Stimulated activated CD8-positive, alpha-beta memory T cell treated with anti-CD3 and anti-CD28 coated beads, Interleukin-7, amount 100 ng/mL, for 24 hours (primary cell): Measurements from ENCODE around the gene COMTD1.

Experiments
- DNase-seq: peaks from one replicate; pipeline ENCODE4 v3.0.0-alpha.2; 2020; ENCODE audit warnings: low read depth

Gene COMTD1

DNA sequence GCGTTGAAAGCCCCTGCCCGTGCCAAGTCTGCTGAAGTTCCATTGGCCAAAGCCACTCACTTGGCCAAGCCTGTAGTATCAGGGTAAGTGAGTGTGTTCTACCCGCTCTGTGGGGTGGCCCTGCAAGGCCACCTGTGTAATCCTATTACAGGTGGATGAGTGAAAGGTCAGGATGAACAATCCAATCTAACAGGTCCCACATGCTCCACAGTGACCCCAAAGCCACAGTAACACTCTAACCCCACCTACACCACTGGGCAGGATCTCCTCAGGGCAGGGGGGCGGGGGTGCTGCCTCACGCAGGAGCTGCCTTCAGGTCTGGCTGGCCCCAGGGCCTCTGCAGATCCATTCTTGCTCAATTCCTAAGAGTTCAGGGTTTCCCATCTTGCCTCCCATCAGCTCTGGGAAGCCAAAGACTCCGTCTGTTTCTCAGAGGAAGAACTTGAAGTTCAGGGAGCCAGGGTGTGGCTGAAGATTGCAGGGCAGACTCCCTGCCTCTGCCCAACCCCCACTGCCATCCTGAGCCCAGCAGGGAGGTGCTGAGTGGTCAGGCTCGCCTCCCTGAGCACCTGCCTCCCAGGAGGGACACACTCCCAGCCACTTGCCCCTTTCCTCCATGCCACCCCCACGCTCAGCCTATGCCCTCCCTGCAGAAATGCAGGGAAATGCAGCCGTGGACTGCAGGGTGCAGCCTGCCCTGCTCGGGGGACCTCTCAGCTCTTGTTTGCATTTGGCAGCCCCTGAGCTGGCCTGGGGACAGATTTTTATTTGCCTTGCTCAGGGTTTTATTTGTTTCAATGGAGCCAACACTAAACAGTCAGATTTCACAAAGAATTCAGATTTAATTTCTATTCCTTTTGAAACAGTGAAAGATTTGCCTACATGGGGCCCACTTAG is 9.8 kb upstream of the COMTD1 start:
- no peak for DNase-seq

DNA sequence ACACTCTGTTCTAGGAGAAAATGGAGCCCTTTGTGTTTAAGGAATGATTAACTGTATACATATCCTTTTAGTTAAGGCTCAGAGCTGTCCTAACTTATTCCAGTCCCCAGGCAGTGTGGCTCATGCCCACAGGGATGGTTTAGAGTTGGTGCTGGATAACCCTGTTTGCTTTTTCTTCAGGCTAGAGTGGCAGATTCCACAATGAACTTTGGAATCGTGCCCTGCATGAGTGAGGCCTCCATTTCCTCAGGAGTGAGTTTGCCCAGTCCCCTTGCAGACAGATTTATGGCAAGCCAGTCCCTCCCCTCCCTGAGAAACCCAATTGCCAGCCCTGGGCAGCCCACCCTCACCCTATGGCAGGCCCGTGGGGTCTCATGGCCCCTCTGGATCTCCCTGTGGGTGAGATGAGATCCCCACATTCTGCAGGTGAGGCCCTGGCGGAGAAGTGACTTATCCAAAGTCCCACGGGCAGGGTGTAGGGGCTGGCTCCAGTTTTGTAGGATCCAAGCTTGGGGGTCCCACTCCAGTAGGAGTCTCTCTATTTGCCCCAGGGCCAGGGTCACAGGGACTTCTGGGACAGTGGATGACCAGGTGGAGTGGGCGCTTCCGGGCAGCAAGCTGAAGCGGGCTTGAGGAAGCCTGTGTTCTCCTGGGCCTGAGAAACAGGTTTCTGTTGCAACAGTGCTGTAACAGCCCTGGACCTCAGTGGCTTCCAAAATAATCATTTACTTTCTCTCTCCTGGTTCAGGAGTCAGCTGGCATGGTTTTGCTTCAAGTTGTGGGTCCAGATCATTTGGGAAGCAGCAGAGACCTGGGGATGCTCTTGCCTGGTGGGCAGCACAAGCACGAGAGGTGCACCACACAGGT is 9.0 kb upstream of the COMTD1 start:
- DNase-seq, result no peak

DNA sequence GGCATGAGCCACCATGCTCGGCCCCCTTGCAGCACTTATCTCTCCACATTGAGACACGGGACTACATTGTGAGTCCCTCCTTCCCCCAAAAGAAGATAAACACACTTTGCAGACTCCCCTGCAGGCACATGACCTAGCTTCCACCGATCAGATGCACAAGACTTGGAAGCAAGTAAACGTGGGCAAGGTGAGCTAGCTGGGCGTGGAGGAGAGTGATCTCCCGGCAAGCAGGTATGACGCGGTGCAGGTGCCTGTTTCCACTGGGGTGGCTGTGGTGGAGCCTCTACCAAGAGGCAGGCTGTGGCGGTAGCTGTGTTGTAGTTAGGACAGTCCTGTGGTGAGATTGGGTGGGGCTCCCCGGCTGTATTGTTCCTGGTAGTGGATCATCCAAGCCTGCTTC is 7.7 kb upstream of the COMTD1 start:
- DNase-seq, result no peak

DNA sequence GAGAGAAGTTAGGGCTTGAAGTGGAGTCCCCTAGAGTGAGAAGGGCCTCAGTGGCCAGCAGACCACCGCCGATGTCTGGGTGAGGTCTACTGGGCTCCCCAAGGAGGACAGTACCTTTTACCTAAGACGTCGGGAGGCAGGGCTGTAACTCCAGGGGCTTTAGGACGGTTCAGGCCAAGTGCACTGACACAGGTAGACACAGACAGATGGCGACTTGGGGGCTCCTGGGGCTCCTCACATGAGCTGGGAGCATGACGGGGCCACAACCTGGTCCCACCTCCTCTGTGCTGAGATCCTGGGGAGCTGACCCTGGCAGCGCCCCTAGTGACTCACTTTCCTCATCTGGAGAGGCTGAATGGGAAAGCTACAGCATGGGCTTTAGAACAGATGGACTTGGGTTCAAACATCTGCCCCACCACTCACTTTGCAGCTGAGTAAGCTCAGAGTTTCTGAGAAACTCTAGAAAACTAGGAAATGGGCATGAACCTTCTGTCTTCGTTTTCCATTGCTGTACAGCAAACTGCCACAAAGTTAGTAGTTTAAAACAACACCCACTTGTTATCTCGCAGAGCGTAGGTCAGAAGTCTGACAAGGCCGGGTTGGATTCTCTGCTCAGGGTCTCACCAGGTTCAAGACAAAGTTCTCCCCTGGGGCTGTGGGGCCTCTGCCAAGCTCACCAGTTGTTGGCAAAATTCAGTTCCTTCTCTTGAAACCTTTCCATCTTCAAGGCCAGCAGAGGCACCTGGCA is 4.7 kb upstream of the COMTD1 start:
- DNase-seq, result no peak

DNA sequence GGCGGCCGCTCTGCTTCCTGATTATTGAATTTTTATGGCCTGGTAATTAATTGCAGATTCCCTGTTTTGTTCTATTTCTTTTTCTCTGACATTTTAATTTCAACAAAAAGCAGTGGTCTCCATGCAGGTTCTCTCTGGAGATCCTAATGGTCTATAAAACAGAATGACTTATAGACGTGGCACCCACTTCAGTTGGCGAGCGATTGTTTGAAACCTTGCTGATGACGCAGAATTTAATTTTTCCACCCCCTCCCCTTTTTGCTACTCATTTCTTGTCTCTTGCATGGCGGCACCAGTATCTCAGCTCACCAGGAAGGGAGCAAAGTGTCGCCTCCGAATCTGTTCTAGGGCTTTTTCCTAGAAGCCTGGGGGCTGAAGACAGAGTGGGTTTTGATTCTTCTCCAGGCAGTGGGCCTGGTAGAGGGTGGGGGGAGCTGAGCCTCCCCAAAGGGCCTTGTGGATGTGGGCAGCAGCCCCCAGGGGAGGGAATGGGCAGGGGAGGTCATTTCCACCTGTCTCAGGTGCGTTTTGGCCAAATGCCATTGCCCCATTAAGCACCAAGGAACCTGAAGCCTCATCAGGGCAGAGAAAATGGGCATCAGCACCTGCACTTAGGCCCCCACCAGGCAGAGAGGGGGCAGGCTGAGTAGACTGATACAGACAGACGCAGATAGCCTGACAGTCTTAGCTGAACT is 3.5 kb upstream of the COMTD1 start:
- no peak for DNase-seq

DNA sequence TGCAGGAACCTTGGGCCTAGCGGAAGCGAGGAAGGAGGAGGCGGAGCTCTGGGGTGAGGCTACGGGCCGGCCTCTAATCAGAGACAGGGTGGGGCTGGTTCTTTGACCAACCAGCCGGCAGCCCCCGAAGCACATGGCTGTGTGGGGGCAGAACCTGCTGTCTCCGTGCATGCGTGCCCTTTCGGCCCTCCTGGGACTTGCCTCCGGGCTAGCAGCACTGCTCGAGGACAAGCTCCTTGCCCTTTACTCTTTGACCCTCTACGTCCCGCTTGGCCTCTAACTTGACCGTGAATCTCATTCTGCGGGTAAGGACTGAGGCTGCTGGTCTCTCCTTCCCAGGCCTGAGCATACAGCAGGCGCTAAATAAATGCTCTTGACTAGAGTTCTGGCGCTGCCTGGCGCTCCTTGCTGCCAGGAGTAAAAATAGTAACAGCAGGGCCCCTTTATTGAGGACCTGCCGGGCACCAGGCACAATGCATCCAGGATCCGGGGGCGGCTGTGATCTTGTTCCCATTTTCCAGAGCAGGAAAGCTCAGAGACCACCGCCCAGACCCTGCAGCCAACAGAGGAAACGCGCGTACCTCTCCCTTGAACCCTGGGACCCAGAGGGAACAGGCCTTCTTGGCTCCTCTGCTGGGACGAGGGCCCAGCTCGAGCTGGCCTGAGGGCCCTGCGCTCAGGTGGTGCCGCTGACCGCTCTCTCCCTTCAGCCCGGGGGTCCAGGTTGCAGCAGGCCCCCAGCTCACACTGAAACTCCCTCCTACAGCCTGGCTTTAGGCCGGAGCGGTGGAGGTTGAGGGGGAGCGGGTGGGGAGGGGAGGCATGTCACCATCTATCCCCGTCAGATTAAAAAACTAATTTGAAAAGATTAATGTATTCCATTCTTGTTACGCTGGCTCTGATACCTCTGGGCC is 2.7 kb upstream of the COMTD1 start:
- DNase-seq, result no peak

DNA sequence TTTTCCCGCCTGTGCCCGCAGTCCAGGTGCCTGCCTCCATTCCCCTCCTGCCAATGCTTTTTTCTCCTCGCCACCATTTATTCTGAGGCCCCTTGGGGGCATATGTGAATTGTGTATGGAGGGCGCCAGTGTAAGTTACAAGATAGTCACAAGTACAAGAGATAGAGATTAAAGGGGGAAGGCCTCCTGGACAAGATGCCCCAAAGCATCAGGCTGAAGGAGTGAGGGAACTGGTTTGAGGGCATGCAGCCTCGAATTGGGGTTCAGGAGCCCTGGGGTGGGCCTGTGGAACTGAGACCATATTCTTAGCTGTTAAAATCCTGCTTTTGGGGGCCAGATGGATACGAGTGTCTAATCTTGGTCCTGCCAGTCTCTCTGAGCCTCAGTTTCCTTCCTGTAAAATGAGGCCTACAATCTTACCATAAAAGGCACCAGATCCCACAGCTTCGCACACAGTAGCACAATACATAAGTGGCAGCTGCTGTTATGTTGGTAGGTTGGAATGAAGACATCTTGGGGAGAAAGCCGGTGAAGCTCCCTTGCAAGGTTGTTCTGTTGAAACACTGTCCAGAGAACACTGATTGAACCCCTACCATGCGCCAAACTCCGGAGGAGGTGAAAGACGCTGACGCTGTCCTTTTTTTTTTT is 545 bp upstream of the COMTD1 start:
- DNase-seq, result no peak

DNA sequence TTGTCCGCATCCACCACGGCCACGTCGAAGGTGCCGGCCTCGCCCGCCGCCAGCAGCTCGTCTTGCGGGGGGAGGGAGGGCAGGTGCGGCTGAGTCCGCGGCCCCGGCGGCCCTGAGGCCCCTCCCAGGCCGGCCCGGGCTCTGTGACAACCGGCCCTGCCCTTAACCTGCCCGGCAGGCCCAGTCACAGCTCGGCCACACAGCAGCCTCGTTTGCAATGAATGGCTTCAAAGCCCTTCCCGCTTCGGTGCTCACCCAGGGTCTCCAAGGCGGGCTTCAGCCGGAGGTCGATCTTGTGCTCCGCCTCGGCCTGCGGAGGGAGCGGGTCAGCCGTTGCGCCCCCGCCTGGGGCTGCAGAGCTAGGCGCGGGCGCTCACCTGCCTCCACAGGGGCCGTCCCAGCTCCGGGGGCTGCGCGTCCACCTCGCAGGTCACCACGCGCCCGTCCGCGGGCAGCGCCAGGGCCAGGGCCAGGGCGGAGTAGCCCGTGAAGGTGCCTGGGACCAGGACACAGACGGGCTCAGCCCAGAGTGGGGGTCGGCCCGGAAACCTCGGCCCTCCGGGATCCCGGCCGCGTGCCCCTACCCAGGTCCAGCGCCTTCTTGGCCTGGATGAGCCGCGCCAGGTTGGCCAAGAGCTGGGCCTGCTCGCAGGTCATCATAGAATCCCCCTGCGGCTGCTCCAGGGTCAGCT is 928 bp downstream of the COMTD1 start:
- no peak for DNase-seq

DNA sequence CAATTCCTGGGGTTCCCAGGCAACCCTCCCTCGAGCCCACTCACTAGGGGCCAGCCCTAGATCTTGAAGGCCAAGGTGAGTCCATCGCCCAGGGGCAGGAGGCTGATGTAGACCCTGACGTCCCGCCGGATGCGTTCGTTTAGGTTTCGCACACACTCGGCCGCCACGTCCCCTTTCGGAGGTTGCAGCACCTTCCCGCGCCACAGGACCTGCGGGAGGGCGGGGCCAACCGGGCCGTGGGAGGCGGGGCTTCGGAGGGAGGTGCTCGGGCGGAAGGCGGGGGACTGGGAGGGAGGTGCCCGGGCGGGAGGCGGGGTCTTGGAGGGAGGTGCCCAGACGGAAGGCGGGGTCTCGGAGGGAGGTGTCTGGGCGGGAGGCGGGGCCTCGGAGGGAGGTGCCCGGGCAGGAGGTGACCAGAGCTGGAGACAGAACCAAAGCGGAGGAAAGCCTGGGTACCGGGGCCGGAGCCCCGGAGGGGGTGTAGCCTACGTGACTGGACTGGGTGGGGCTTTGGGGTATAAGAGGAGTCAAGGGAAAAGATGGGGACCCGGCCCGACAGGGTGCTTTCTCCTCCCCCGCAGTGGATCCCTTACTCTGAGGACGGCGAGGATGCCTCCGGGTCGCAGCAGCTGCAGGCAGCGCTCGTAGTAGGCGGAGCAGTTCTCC is 1.6 kb downstream of the COMTD1 start:
- DNase-seq, result peak; percentile 93

DNA sequence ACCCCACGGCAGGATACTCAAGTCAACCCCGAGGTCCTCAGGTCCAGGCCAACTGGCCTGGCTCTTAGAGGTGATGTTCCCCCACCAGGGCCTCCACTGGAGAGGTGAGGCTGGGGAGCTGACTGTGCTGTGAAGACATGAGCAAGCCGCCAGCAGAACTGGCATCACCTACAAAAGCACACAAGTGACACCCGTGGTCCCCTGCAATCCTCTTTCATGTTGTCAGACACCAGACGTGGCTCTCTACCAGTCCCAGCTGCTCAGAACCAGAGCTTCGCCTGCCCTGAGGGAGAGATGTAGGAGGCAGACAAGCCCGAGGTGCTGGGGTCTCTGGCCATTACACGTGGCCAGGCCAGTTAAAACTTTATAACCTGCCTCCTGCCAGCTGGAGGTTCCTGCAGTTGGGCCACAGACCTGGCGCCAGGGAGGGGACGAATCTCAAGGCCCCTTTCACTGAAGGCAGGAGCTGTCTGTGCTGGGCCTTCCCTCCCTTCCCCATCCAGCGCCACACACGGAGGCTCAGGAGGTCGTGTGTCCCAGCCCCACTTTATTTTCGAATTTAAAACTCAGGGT is 2.2 kb downstream of the COMTD1 start:
- no peak for DNase-seq

DNA sequence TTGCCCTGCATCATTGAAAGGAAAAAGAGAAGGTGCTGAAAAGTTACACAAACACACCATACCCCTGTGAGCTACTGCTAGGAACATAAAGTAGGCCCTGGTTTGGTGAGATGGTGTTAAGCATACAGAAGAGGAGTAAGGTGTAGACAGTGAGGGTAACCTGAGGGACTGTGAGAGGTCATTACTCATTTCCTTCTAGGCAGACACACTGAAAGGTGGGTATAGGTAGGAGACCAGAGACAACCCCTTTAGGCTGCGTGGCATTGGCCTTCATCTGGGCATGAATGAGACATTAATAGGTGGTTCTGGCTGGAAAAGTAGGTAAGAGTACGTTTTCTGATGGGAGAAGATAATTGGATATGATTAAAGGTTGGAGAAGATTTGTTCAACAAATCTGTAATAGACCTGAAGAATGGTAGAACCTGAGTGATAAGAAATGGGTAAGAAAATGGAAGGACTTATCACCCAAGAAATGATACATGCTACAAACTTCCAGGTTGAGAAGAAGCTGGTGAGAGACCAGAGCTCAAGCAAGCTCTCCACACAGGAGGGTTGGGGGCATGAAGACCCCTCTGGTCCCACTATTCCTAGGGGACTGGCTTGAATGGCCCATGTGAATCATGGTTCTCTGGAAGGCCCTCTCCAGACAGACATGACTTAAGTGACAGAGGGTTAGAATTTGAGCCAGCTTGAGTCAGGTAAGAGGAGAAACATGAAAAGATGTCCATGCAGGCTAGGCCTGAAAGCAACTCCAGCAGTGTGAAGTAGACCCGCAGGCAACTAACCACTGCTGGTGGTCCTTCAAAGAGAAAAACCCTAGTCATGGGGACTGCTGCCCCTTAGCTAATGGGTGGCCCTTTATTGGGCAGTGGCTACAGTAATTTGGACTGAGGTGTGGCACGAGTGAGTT is 3.8 kb downstream of the COMTD1 start:
- DNase-seq, result no peak

DNA sequence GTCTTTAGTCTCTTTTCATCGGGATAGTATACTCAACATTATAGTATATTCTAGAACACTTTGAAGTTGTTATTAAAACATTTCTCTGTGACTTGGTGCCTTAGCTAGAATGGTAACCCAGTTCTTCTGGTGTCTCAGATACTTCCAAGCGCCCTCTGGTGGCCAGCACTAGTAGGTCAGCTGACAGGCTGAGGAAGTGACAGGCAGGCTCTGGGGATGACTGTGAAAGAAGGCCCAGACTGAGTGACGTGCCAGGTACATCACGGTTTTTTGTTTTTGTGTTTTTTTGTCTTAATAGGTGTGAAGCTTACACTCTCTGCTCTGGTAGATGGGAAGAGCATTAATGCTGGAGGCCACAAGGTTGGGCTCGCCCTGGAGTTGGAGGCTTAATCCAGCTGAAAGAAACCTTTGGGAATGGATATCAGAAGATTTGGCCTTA is 5.1 kb downstream of the COMTD1 start:
- peak; percentile 94 for DNase-seq

DNA sequence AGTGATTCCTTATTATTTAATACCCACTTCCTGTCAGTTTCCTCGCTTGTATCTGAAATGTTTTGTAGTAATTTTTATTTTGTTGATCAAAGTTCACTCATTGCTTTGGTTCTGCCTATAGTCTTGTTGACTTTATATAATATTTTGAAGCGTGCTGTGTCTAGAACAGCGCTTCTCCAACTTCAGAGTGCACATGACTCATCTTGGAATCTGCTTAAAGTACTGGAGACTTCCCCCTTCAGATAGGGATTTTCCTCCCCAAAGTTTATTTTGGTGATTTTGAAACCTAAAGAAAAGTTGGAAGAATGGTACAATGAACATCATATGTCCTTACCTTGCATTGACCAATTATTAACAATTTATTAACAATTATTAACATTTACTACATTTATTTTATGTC is 5.8 kb downstream of the COMTD1 start:
- DNase-seq, result no peak

DNA sequence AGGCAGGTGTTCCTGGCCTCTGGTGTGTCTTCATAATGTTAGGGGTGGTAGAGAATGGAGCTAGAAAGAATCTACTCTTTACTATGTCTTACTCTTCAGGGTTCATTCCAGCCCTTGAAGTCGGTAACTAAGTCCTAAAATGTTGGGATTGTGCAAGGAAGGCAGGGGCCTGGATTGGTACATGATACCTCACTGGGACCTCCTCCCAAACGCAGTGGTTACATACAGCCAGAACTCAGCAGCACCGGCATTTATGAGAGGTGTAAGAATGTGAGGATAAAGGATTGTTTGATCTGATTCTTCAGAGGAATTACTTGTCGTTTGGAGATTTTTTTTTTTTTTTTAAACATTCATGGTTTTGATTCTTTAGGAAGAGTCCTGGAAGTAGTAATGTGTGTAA is 6.9 kb downstream of the COMTD1 start:
- no peak for DNase-seq

DNA sequence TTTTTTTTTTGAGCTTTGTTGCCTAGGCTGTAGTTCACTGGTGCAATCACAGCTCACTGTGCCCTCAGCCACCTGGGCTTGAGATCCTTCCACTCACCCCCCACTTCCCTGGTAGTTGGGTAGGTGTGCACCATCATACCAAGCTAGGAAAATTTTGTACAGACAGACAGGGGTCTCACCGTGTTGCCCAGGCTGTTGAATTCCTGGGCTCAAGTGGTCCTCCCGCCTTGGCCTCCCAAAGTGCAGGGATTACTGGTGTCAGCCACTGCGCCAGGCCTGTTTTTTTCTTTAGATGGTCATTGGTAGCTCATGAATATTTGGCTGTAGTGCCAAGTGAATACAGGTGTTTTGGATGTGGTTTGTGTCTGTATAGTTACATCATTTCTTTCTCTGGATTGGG is 7.5 kb downstream of the COMTD1 start:
- no peak for DNase-seq

DNA sequence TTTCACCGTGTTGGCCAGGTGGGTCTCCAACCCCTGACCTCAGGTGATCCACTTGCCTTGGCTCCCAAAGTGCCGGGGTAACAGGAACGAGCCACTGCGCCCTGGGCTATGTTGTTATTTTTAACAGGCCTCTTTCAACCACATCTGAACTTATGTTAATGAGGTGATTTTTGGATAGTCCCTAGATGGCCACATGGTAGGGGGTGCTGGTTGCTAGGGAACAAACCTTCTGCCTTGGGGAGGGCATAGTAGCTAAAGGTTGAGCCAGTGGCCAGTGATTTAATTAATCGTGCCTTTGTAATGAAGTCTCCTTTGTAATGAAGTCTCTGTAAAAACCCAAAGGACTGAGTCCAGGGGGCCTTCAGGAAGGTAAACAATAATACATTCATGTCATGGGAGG is 9.1 kb downstream of the COMTD1 start:
- no peak for DNase-seq

DNA sequence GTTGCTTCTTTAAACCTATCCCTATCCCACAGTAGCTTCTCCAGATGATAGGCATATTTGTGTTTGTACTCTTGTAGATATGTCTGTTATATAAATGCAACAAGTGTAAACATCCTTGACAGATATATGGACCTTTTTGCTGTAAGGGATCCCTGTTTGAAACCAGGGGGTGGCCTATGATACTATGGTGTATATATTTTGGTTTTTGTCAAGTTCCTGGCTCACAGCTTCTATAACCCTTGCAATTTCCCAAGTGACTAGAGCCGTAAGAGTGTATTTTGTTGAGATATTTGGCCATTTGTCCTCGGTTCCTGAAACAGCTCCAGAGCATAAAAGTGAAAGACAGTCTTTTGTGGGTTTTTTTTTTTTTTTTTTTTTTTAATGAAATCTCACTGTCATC is 9.7 kb downstream of the COMTD1 start:
- DNase-seq, result no peak

DNA sequence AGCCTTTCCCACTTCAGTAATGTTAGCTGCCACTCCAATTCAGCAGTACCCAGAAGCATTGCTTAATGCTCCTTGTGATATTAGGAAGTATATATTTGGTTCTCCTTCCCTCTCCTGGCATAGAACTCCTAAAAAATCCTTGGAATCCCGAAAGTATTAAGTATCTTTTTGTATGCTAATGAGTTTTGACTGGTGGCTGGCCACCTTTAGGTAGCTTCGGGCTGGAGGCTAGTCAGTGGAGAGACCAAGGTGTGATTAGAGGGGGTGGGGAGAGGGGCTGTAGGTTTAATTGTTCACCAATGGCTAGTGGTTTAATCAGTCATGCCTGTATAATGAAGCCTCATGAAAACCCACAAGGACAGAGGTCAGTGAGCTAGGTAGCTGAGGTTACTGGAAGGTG is 12.2 kb downstream of the COMTD1 start:
- DNase-seq, result no peak
